Stimulated activated CD8-positive, alpha-beta memory T cell treated with anti-CD3 and anti-CD28 coated beads, Interleukin-7, amount 100 ng/mL, for 24 hours (primary cell): ENCODE data around the gene ZBTB42.

Source experiments
- DNase-seq: peaks from one replicate; pipeline ENCODE4 v3.0.0-alpha.2; 2020; ENCODE audit warnings: low read depth

Gene ZBTB42

DNA sequence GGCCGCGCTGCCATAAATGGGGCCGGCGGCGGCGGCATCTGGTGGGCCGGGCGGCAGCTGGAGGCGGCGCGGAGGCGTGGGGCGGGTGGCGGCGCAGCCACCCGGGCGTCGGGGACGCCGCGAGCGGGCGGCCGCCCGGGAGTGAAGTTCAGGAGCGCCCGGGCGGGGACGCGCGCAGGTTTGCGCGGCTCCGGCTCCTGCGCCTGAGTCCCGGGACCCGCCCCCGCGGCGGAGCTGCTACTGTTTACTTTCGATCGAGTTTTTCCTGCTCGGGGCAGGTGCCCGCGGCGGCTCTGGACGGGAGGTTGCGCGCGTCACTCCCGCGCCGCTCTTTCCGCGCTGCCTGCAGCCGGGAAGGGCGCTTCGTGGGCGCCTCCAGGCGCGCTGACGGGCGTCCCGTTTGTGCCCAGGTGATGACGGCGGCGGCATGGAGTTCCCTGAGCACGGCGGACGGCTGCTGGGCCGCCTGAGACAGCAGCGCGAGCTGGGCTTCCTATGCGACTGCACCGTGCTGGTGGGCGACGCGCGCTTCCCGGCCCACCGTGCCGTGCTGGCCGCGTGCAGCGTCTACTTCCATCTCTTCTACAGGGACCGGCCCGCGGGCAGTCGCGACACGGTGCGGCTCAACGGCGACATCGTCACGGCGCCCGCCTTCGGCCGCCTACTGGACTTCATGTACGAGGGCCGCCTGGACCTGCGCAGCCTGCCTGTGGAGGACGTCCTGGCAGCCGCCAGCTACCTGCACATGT, at the start of gene ZBTB42:
TSS of gene ZBTB42 (plus strand) at position 331 of the 749 bp plus-strand sequence. CDS start at position 428, 97 bp downstream.
- DNase-seq: peak; percentile 19

DNA sequence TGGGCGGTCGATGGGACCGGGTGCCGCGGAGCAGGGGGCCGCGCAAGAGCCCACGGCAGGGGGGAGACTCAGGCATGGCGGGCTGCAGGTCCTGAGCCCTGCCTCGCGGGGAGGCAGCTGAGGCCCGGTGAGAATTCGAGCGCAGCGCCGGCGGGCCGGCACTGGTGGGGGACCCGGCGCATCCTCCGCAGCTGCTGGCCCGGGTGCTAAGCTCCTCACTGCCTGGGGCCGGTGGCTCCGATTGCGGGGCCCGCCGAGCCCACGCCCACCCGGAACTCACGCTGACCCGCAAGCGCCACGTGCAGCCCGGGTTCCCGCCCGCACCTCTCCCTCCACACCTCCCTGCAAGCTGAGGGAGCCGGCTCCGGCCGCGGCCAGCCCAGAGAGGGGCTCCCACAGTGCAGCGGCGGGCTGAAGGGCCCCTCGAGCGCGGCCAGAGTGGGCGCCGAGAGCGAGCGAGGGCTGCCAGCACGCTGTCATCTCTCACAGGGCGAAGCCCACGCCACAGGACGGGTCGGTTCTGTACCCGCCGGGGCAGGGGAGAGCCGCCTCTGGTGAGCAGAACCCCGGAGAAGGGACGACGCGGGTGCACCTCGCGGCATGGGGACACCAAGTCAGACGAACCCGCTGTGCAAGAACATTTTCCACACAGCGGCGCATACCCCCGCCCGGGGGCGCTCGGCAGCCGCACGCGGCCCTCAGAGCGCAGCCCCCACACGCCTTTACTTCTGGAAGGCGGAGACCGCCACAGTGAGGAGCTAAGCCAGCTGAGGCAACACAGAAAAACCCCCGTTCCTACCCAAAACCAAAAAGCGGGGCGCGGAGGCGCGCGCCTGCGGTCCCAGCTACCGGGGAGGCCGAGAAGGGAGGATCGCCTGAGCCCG, 49.1 kb upstream of the ZBTB42 start:
- DNase-seq: no peak

DNA sequence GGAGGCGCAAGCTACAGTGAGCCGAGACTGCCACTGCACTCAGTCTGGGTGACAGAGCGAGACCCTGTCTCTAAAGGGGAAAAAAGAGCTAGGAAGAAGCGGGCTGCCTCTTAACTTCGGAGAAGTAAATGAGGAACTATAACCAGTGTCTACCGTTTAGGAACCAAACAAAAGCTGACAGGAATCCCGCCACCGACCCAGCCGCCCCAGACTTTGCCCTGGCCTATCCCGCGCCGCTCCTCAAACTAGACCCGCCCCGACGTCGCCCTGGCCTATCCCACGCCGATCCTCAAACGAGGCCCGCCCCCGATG, 48.5 kb upstream of the ZBTB42 start:
- DNase-seq: no peak

DNA sequence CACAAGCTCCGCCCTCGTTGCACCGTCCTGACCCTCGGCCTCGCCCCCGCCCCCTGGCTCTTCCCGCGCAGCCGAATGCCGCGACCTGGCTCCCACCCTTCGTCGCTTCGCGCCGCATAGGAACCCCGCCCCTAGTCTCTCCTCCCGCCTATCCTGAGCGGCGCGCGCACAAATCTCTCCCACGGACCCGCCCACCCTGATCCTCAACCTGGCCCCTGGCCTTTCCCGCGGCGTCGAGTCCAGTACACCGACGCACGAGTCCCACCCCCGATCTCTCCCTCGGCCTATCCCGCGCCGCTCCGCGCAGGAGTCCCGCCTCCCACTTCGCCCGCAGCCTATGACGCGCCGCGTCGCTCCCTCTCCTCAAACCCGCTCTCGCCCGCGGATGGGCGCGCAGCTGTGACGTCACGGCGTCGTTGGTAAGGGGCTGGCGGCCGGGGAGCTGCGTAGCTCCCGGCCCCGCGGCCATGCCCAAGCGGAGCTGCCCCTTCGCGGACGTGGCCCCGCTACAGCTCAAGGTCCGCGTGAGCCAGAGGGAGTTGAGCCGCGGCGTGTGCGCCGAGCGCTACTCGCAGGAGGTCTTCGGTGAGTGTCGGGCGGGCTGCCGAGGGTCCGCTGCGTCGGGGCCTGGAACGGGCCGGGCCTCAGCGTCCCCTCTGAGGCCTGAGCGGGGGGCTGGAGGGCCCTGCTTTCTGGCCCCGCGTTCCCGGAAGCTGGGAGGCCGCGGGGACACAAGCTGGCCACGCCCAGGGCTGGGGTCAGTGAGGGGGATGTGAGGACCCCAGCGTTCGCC, 48.0 kb upstream of the ZBTB42 start, which contains the start of gene SIVA1:
TSS of gene SIVA1 (plus strand) at position 413 of the 793 bp plus-strand sequence. CDS start at position 468, 55 bp downstream.
- peak; percentile 99 for DNase-seq

DNA sequence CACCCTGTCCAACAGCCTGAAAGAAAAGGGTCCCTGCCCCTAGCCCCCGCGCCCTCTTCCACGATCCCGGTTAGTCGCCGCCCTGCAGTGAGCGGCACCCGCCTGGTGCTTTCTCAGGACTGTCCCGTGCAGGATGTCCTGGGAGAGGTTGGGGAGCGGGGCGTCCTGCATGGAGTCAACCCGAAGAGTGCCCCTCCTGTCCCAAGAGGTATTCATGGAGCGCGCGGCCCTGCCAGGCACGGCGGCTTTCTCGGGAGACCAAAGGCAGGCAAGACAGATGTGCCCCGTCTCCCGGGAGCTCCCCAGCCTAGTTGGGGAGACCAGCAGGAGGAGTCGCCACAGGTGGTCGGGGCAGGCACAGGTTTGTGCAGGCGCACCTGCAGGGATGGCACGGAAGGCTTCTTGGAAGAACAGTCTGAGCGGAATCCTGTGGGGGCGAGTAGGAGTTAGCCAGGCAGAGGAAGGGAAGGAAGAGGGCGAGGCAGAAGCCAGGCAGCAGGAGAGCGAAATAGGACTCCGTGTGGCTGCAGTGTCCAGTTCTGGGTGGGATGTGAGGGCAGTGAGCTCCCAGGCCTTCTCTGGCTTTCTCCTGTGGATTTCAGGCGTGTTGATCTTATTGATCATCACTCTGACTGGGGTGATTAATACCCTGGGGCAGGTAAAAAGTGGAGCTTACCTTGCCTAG, 47.2 kb upstream of the ZBTB42 start:
- no peak for DNase-seq

DNA sequence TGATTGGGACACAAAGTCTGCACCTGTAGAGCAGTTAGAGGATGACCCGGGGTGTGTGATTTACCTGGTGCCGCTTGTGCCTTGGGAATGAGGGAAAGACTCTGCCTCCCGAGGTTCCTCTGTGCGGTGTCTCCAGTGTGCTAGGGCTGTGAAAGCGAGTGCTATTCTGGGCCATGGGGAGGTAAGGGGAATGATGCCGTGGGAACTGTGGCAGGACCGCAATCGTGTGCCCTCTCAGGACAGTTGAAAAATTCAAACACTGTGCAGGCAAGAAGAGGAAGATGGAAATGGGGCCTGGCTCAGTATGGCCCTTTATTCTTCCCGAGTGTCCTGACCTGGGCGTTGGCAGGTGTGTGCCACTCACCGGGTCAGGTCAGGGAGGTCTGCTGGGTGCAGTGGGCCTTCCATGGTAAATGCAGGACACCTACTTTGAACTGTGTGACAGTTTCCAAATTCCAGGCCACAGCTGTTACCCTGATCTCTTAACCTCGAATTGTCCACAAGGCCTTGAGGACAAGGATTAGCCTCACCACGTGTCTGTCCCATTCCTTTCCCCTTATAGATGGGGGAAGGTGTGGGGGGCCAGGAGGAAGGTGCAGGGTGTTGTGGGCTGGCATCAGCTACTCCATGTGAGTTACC, 46.6 kb upstream of the ZBTB42 start:
- no peak for DNase-seq

DNA sequence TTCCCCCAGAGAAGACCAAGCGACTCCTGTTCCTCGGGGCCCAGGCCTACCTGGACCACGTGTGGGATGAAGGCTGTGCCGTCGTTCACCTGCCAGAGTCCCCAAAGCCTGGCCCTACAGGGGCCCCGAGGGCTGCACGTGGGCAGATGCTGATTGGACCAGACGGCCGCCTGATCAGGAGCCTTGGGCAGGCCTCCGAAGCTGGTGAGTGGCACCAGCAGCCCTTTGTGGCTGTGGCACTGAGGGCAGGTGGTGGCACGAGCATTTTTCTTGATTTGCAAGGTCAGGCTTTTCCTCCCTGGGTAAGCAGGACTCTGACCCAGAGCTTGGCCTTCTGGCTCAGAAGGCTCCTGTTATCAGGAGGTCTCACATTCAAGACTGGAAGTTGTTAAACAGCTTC, 45.3 kb upstream of the ZBTB42 start:
- DNase-seq: no peak

DNA sequence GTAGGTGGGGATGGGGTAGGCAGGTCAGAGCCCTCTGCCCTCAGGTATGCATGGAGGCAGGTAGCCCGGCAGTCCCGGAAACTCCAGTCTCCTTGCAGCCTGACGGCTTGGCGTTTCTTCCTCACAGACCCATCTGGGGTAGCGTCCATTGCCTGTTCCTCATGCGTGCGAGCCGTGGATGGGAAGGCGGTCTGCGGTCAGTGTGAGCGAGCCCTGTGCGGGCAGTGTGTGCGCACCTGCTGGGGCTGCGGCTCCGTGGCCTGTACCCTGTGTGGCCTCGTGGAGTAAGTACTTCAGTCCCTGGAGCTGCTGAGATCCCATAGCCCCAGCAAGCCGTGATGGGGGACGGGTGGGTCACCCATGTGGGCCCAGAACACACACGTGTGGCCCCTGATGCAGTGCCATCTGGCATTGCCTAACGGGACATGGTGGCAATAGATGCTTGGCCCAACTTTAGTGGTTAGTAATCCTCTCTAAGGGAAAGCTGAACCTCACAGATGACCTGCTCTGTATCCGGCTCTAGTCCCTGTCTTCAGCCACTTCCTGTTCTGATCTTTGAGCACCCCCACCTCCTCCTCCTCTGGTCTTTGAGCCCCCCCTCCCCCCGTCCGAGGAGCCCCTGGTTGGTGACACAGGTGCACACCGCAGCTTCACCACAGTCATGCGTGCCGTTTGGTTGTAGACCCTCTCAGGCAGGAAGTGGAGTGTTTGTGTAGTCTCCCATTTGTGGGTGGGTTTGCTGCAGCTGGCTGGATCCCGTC, 44.2 kb upstream of the ZBTB42 start:
- DNase-seq: no peak

DNA sequence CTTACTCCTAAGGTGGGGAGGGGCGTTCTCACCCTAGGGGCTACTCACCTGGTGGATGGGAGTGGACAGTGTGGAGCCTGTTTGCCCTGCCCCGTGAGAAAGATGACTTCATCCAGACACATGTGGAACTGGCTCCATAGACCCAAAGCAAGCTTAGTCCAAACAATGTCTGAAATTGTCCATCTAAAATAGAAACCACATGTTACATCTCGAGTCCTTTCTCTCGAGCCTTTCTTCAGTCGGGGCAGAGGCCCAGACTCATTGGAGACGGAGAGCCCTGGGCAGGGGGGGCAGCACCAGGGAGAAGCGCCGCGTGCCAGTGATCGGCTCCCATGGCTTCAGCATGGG, 43.7 kb upstream of the ZBTB42 start:
- DNase-seq: no peak

DNA sequence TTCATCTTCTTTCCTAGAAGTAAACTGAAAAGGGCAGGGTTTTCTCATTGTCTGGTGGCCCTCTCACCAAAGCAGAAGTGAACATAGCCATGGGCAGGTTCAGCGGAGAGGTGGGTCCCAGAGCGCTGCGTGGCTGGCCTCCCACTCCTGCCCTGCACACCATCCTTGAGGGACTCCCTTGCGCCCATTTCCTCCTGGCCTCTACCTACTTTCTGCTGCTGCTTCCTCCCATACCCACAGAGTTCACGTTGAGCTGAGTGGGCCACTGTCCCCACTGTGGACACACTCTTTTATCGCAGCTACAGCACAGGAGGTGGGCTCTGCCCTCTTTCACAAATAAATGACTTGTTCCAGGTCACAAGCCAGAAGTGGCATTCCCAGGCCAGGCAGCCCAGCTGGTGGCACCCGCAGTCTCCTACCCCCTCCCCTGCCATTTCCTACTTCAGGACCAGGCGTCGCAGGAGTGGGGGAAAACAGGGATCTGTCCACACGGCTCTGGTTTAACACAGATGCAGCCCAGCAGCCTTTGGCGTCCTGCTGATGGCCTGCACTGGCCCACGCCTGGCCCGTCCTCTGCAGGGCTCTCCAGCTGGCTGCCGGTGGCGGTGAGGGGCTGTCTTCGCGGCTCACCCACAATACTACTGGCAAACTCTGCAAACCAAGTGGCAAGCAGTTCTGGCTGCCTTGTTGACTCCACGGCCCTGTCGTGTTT, 43.1 kb upstream of the ZBTB42 start:
- no peak for DNase-seq

DNA sequence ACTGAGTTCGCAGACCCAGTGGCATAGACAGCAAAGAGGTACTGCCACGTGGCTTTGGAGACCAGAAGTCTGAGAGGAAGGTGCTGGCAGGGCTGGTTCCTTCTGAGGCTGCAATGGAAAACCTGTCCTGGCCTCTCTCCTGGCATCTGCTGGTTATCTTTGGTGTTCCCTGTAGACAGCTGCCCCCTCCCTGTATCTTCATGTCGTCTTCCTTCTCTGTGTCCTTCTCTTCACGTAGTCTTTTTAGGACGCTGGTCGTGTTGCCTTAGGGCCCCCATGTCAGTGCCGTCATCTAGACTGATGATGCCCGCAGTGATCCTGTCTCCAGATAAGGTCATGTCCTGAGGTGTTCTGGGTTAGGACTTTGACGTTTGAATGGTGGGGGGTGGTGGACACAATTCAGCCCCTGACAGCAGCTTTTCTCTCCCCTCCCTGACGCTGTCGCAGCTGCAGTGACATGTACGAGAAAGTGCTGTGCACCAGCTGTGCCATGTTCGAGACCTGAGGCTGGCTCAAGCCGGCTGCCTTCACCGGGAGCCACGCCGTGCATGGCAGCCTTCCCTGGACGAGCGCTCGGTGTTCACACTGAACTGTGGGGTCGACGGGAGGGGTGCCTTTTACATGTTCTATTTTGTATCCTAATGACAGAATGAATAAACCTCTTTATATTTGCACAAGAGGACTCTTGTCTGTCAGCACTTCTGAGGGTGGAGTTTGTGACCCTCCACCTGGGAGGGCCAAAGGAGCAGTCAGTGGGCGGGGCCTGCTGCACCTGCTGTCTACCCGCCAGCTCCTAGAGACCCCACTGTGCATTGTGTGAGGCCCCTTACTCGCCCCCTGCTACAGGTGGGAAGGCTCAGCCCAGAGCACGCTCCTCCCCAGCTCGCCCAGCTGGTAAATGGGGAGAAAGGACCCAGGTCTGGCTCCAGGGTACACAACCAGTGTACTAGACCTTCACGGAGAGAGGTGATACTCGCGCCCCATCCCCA, 41.6 kb upstream of the ZBTB42 start:
- DNase-seq: no peak

DNA sequence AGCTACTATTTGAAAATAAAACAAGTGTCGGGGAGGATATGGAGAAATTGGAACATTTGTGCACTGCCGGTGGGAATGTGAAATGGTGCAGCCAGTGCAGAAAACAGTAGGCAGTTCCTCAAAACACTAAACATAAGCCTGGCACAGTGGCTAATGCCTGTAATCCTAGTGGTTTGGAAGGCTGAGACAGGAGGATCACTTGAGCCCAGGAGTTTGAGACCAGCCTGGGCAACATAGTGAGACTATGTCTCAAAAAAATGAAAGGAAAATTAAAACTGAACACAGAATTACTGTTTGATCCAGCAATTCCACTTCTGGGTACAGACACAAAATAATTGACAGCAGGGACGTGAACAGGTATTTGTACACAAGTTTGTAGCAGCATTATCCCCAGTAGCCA, 35.4 kb upstream of the ZBTB42 start:
- no peak for DNase-seq

DNA sequence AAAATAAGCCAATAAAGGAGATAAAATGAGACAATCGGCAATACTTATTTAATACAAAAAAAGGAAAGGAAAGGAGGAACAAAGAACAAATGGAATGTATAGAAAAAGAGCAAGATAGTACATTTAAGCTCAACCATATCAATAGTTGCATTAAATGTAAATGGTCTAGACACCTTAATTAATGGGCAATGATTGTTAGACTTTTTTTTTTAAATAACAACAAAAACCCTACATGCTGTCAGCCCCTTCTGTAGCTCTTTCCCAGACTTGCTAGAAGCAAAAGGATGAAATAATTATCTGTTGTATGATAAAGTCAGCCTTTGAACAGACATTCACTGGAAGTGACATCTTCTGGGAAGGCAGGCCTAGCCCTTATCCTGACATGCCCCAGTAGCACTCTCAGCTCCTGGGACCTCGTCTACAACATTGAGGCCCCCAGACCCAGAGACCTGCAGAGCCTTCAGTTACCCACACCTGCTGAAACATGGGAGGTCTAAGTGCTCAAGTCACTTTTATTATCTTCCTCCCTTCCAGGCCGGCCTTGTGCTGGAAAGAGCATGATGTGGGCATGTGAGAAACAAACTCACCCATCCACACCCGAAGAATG, 34.5 kb upstream of the ZBTB42 start:
- DNase-seq: no peak

DNA sequence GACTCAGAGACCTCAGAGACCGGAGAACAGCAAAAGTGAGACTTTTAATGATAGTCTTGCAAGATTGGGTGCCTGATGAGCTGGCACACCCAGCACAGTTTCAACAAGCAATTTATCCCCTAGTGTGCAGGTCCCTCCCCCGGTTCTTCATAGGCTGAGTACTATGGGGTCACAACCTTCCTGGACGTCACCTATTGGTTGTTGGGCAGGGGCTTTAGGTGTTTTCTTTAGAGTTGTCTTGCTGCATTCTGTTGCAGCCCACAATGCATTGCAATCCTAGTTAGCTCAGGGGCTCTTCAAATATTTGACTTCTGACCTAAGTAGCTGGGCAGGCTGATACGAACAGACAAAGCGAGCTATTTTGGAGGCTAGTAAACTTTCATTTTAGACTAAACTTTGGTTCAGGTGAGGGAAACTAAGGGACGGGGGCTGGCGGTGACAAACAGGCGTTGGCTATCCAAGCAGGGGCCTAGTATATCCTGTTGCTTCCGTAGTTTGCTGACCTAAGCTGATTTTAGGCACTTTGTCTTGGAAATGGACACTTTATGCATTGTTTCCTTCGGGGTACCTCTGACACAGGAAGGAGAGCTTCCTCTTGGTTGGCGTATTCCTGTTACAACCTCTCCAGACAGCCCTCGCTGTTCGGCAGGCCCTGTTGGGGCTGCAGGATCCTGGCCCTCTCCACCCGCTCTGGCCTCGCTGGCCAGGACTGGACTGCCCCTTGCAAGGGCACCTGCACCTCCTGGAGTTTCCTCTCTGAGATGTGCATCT, 33.9 kb upstream of the ZBTB42 start:
- no peak for DNase-seq

DNA sequence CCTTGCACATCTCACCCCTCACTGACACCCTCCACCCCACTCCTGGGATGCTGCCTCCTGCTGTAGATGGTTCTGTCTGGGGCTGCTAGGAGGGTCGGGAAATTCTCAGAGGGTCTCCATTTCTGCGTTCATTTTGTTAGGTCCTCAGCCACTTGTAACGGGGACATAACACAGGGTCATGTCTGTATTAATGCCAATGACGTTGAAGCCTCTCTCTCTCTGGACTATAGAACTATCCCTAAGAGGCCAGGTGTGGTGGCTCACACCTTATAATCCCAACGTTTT, 33.3 kb upstream of the ZBTB42 start:
- DNase-seq: no peak

DNA sequence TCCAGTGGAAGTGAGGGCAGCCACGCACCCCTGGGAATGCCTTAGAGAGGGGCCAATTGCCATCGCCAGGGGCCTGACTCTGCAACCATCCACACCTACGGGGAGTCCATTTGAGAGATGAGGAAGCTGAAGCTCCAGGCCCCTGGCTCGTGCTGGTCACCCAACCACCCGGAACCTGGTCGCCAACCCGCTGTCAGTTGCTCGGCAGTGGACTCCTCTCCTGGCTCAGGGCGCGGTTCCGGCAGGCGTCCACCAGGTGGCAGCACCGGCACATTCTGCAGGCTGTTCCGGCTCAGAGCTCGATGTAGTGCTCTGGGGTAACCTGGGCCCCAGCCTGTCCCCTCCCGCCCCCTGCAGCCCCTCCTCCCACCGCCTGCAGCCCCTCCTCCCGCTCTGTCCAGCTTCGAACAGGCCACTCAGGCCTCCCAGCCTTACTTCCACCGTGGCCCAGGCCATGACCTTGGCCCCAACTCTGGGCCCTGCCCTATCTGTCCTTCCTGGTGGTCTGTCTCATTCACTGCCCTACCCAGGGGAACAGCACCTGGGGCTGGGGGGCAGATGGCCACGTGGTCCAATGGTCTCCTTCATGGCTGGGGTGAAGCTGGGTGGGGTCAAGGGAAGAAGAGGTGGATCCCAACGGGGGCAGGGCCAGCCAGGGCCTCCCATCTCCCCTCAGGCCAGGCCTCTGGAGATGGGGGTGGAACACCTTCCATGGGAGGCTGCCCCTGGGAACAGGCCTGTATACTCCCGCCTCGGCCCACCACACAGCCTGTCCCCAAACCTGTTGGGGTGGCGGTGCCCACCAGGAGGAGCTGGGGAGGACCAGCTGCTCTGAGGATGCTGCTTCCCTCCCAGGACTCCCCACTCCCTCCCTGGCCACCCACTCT, 32.2 kb upstream of the ZBTB42 start:
- peak; percentile 87 for DNase-seq
